HG03571 (cell line): ENCODE data around the gene OSER1.
"Not testable (repeated sequence)": the region's sequence is repeated elsewhere in the genome, so short reads cannot be mapped to it uniquely, and the experiment has no call there.

Experiments
- ATAC-seq: cut with Tn5 transposase; IDR thresholded peaks from one replicate; pipeline ENCODE4 v1.9.1; 2021; ENCODE audit not compliant: unreplicated experiment

The OSER1 gene

GRCh38 chr20:44204156-44204831, 6.3 kb downstream of the OSER1 start:
- ATAC-seq: no peak

- no peak for ATAC-seq
These were observed 7.4 kb downstream of the OSER1 start for GRCh38 chr20:44203161-44203560.

- ATAC-seq: no peak
These were observed 9.6 kb downstream of the OSER1 start for GRCh38 chr20:44200983-44201382.

DNA sequence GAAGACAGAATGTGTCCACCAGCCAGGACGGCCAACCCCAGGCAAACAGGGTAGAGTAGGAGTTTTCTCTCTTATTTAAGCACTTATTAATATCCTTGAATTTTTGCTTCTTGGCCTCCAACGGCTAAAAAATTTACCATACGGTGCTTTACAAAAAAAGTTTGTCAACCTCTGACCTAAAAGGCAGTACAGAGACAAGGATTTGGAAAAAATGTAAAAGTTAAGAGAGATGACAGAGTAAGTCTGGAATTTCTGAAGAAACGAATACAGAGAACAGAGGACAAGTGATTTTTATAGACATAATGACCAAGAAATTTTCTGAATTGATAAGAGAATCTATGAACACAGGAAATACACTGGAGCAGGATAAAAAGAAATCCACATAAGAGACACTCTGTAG, 10.2 kb downstream of the OSER1 start:
- ATAC-seq: no peak

DNA sequence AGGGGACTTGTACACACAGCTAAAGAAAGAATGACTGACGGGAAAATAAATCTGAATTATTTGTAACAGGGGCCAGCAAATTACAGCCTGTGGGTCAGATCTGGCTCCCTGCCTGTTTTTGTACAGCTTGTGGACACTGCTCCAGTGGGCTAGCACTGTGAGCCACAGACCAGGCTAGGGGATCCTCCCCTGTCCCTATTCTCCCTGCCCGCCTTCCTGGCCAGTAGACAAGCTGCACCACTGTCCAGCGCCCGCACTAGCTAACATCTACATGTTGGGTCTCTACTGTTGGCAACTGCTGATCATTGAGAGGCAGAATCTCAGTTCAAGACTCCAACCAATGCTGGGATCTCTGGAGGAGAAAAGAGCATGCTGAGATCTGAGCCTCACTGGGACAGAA, 10.7 kb downstream of the OSER1 start:
- ATAC-seq: no peak

DNA sequence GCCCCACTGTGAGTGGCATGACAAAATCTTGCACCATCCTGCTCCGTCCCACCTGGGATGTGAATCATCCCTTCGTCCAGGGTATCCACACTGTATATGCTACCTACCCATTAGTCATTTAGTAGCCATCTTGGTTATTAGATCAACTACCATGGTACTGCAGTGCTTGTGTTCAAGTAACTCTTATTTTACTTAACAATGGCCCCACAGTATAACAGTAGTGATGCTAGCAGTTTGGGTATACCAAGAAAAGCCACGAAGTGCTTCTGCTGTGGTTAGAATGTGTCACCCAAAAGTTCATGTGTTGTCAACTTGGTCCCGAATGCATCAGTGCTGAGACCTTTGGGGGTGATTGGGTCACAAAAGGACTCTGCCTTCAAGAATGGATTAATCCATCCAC, 11.7 kb downstream of the OSER1 start:
- no peak for ATAC-seq

DNA sequence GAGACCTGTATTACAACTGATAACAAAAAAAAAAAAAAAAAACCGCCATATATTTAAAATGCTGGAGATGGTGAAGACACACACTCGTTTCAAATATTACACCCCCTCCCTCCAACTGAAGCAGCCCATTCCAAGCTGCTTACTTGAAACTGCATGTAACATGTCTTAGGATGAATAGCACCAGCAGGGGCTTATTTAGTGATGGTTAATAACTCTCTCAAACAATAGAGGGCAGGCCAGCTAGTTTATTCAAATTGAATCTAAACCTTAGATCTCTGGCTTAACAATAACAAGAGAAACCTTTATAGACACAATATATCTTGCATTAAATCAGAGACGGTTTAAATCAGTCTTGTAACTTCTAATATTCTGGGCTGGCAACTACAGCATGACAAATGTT, 14.3 kb downstream of the OSER1 start:
- ATAC-seq: no peak

DNA sequence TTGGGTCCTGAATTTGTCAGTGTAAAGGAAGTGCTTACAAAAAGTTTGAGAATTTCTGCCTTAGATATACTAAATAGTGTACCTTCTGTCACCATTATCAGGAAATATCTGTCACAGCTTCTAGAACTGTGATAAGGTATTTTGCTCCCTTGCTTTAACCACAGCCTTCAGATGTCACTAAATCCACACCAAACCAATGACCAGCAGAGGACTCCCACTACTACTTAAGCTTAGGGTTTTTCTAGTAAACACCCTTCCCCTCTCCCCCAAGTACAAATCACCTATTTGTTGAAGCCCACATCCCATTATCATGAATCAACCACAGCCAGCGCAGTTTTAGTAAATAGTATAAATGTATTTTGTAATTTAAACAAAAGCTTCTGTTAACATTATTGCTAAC, 15.0 kb downstream of the OSER1 start:
- no peak for ATAC-seq

DNA sequence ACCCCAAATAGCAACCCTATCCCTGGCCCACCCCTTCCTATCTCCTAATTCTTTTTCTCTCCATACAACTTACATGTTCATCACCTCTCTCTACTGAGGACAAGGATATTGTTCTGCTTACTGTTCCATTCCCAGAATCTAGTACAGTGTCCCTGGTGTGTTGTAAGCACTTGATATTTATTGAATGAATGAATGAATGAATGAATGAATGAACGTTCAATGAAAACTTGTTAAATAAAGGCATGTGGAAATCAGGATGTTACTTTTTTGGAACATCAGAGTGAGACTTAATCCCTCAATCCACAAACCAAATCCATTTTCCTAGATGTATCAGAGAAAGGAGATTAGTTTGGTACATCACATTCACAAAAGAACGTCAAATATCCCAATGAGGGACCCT, 16.8 kb downstream of the OSER1 start:
- ATAC-seq: no peak

DNA sequence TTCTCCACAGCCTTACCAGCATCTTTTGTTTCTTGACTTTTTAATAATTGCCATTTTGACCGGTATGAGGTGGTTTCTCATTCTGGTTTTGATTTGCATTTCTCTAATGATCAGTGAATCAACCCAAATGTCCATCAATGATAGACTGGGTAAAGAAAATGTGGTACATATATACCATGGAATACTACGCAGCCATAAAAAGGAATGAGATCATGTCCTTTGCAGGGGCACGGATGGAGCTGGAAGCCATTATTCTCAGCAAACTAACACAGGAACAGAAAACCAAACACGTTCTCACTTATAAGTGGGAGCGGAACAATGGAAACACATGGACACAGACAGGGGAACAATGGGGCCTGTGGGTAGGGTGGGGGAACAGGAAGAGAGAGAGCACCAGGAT, 18.9 kb downstream of the OSER1 start:
- not testable (repeated sequence) for ATAC-seq

DNA sequence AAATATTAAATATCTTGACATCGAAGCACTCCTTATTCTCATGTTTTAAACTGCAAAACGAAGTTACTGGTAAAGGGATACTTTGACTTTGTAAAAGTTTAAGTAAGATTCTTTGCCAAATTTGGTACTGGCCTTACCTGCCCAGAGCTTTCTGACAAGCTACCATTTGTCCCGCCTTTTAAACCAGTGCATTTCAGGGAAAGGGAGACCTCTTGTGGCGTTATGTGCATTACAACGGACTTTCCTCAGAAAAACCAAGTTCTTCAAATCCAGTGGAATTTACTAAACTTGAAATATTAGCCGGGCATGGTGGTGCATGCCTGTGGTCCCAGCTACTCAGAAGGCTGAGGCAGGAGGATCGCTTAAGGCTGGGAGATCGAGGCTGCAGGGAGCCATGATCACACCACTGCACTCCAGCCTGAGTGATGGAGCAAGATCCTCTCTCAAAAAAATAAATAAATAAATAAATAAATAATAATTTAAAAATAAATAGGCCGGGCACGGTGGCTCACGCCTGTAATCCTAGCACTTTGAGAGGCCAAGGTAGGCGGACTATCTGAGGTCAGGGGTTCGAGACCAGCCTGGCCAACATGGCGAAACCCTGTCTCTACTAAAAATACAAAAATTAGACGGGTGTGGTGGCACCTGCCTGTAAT, 20.2 kb downstream of the OSER1 start:
- not testable (repeated sequence) for ATAC-seq

GRCh38 chr20:44188752-44189151, 21.8 kb downstream of the OSER1 start:
- no peak for ATAC-seq

DNA sequence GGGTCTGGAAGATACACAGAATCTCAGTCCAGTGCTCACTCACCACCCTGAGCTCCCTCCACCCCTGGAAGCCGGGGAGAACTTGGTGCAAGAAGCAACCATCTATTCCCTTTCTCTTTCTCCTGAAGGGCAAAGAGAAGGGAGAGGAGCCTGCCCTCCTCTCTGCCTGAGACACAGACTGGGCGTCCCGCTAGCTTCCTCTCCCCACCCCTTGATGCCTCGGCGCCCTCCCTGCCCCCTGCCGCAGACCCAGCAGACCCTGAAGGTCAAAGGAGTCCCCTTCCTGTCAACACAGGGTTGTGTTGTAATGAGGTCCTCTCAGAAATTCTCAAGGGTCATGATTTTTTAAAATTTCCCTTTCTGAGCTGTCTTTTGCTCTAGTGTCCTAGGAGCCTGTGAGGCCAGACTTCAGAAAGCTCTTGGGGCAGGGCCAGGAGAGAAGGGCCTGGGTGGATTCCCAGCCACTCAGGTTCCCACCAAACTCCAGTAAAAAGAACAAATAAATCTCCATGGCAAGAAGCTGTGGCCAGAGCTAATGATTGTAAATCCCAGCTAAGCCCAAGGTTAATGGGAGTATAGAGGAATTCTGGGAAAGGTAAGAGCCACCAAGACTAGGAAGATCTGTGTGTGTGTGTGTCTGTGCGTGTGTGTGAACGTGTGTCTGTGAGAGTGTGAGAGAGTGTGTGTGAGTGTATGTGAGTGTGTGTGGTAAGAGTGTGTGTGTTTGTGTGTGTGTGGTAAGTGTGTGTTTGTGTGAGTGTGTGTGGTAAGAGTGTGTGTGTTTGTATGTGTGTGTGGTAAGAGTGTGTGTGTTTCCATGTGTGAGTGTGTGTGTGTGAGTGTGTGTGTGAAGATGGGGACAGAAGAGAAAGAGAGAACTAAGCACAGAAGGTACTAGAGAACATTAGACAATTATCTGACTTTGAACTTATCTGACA, 22.5 kb downstream of the OSER1 start:
- no peak for ATAC-seq

DNA sequence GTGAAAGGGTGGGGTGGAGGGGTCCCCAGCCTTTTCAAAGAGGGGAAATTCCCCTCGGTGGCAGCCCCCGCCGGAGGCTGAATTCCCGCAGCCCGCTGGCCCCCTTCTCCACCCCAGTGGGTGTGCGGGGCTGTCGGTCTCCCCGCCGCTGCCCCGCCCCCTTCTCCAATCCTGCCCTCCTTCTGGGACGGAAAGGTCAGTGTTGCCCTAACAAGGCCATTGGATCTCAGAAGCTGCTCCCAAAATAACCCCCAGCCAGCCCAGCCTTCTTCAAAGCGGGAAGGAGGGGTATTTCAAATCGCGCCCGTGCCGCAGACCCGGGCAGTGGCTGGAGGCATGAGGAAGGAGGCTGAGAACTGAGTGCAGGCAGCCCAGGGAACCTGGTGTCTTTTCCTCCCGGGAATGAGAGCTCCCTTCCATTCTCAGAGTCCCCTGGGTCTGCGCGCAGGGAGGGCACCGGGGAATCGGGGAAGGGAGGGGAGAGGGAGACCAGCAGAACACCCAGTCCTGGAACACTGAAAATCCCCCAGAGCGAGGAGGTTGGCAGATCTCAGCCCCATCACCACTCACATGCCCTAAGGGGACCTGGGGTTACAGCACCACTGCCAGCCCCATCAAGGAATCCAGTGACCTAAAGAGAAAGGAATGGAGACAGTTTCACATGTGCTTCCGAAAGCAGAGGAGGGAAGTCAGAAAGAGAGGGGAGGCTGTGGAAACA, 23.4 kb downstream of the OSER1 start, which contains the start of gene JPH2:
Gene JPH2 (minus strand): TSS at position 135 of the 718 bp plus-strand sequence. CDS start 483 bp downstream, outside the sequence.
- ATAC-seq: no peak

DNA sequence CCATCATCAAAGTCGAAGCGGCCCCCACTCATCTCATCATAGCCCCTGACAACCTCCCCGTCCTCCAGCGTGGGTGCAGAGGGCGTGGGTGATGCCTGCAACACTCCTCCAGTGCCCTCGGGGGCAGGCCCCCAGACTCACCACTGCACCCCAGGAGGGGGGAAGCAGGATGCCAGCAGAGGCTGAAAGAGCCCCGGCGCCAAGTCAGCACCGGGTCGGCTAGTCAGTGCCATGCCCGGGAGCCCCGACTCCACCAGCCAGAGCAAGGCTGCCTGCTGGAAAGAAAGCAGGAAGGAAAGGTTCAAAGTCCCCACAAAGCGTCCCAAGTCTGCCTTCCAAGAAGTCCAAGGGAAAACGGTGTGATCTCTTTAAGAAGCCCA, 23.9 kb downstream of the OSER1 start:
- no peak for ATAC-seq

DNA sequence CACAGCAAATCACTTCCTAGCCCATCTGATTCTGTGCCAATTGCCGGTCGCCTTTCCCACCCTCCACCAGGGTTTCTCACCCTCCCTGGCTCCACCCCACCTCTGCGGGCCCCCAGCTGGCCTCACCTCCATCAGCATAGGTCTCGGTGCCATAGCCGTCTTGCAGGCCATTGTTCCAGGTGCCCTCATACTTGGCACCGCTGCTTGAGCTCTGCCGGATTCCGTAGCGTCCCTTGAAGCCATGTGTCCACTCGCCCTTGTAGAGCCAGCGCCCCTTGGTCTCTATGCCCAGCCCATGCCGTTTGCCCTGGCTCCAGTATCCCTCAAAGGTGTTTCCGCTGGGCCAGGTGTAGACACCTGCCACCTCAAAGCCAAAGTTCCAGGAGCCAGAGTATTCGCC, 24.4 kb downstream of the OSER1 start:
- no peak for ATAC-seq

DNA sequence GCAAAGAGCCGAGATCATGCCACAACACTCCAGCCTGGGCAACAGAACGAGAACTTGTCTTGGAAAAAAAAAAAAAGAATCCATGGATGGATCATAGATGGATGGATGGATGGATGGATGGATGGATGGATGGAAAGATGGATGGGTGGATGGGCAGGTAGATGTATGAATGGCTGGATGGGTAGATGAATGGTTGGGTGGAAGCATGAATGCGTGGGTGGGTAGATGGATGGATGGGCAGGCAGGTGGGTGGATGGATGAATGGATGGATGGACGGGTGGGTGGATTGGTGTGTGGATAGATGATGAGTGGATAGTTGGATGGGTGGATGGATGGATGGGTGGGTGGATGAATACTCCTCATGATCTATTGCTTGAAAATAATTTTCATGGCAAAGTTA, 25.0 kb downstream of the OSER1 start:
- ATAC-seq: no peak

- ATAC-seq: no peak
These were observed 27.3 kb downstream of the OSER1 start for GRCh38 chr20:44183282-44183681.

- ATAC-seq: no peak
These were observed 27.7 kb downstream of the OSER1 start for GRCh38 chr20:44182863-44183262.

- no peak for ATAC-seq
These were observed 28.3 kb downstream of the OSER1 start for GRCh38 chr20:44182135-44182765.

DNA sequence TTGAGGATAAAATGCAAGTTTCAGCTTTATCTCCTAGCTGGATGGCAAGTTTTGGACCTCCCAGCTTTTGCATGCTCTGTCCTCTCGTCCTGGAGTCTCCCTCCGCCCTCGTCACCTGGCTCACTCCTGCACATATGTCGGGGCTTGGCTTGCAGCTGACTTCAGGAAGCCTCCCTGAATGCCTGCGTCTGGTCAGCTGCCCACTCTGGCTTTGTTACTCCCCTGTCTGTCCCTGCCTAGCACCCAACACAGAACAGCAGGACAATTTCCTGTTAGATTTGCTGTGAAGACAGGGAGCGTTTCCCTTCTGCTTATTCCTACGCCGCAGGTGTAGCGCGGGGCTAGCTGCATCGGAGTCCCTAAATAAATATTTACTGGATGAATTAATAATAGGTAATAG, 29.0 kb downstream of the OSER1 start:
- ATAC-seq: no peak
